Activated CD4-positive, CD25-positive, alpha-beta regulatory T cell treated with anti-CD3 and anti-CD28 coated beads, Interleukin-2, amount 50 U/mL, for 72 hours (primary cell): Measurements from ENCODE around the gene EIF4H.
"Not testable (repeated sequence)": the region's sequence is repeated elsewhere in the genome, so short reads cannot be mapped to it uniquely, and the experiment has no call there.

ENCODE experiments used
- DNase-seq: peaks from one replicate; pipeline ENCODE4 v3.0.0; 2021

The EIF4H gene

DNA sequence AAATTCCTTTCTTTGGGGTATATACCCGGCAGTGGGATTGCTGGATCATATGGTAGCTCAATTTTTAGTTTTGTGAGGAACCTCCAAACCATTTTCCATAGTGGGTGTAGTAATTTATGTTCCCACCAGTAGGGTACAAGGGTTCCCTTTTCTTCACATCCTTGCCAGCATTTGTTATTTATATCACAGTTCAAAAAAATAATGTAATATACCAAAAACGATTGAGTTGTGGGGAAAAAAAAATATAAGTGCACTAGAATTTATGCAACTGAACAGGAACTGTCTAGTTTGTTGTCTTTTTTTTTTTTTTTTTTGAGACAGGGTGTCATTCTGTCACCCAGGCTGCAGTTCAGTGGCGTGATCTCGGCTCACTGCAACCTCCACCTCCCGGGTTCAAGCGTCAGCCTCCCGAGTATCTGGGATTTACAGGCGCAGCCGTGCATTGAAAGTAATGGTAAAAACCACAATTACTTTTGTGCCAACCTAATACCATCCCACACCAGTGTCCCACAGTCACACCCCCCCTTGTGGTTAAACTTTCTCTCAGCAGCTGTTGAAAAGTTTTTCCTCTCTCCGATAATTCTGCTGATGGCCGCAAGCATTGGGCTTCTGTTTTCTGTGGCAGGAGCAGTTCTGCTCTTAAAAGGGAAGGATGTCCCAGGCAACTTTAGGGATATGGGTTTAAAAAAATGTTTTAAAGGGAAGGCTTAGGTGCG lies 28.8 kb downstream of the EIF4H start:
- no peak for DNase-seq

- no peak for DNase-seq
Observed at GRCh38 chr7:74203956-74204618, 29.9 kb downstream of the EIF4H start.

GRCh38 chr7:74206052-74206451 lies 31.9 kb downstream of the EIF4H start:
- not testable (repeated sequence) for DNase-seq

GRCh38 chr7:74206589-74207120 lies 32.5 kb downstream of the EIF4H start:
- DNase-seq: peak; percentile 93

DNA sequence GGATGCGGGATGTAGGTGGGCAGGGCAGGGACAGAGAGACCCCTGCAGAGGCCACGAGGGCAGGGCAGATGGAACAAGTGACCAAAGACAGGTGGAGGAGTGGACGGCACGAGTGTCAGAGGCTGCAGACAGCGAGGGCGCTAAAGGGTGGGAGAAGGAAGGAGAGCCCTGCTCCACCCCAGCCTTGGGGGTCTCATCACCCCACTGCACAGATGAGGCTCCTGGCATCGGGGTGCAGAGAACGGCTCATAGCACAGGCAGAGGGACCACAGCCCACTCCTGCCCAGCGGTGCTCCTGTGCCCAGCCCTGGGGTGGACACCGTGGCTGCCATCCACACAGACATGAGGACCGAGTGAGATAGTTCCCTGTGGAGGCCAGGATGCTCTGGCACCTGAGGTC lies 33.4 kb downstream of the EIF4H start:
- no peak for DNase-seq

GRCh38 chr7:74208241-74208640 lies 34.1 kb downstream of the EIF4H start:
- DNase-seq: not testable (repeated sequence)

DNA sequence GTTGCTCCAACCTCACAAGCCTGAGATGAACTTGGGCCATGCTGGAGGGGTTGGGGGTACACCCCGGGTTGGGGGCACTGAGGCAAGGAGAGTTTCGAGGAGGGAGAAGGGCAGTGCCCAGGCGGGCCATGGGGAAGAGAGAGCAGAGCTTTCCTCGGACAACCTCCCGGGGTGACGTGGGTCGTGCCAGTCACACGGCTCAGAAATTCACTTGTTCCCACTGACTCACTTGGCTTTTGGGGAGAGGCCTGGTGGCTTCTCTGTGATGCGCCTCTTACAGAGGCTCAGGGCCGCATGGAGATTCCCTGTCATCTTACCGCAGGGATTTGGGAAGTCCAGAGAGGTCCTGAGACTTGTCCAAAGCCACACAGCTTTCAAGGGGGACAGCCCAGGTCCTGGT lies 38.5 kb downstream of the EIF4H start:
- DNase-seq: no peak

- no peak for DNase-seq
Observed at GRCh38 chr7:74214816-74215630, 40.9 kb downstream of the EIF4H start.

GRCh38 chr7:74215921-74216320 lies 41.8 kb downstream of the EIF4H start:
- no peak for DNase-seq

- no peak for DNase-seq
Observed at GRCh38 chr7:74216361-74216761, 42.2 kb downstream of the EIF4H start.

DNA sequence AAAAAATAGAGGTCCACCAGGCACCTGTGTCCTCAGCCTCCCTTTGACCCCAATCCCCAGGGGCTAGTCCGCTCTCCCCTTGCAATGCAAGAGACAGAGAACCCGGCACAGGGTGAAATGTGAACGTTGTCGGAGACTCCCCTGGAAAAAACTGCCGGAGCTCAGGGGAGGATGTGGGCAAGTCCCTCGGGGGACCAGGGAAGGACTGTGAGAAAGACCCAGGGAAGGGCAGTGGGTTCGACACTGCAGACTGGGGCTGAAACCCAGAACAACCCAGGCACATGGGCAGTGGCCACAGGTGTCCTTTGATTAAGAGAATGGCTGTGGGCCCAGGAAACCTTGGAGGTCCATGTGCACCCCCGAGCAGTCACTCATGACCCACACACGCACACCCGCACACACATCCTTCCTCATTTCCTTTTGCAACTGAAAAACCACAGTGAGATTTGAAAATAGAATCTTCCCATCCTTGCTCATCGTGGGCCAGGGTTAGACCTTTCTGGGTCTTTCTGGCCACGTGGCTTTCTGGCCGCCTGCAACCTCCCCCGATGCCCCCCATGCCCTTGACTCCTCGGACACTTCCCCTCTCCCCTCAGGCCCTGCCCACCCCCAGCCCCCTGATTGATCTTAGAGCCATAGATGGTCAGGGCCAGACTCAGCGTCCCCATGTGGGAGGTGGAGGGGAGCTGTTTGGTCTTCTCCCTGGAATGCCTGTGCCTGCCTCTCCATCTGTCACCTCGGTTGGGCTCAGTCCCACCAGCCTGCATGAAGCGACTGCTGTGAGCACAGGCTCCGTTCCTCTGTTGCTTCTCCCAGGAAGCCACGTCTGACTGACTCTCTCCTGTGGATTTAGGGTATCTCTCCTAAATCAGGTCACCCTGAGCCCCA lies 43.5 kb downstream of the EIF4H start:
- DNase-seq: no peak

- no peak for DNase-seq
Observed at GRCh38 chr7:74218343-74218698, 44.2 kb downstream of the EIF4H start.

DNA sequence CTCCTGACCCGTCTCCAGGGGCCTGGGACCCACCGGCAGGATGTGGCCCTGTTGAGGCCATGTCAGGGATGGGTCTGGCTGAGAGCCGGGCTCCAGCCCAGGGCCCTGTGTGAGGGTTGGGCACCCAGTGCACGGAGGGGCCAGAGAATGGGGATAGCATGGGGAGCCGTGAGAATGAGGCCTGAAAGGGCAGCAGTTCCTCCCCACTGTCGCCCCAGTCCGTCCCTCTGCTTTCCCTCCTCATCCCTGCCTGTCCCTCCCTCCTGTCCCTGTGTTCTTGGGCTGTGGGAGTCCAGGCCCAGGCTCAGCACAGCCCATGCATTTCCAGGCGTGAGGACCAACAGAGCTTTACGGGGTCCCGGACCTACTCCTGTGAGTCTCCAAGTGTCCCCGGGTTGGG lies 45.3 kb downstream of the EIF4H start:
- DNase-seq: no peak

DNA sequence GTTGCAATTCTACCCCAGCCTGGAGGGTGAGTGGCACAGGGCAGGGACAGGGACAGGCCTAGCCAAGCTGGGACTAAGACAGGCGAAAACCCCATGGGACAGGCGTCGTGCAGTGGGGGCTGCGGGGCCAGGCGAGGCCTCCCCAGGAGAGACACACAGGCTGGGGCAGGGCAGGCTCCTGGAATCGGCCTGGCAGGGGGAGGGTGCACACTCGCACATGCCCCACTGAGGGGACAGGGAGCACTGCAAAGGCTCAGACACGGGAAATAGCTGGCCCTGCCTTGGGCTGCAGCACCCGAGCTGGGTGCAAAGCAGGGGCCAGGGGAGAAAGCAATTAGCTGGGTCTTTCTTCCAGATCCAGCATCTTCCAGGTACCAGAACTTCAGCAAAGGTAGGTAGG lies 46.1 kb downstream of the EIF4H start:
- DNase-seq: no peak

- no peak for DNase-seq
Observed at GRCh38 chr7:74221713-74222112, 47.6 kb downstream of the EIF4H start.

- DNase-seq: no peak
Observed at GRCh38 chr7:74222851-74223710, 48.9 kb downstream of the EIF4H start.

- DNase-seq: no peak
Observed at GRCh38 chr7:74223711-74224510, 49.8 kb downstream of the EIF4H start.

- no peak for DNase-seq
Observed at GRCh38 chr7:74224511-74224832, 50.3 kb downstream of the EIF4H start.

DNA sequence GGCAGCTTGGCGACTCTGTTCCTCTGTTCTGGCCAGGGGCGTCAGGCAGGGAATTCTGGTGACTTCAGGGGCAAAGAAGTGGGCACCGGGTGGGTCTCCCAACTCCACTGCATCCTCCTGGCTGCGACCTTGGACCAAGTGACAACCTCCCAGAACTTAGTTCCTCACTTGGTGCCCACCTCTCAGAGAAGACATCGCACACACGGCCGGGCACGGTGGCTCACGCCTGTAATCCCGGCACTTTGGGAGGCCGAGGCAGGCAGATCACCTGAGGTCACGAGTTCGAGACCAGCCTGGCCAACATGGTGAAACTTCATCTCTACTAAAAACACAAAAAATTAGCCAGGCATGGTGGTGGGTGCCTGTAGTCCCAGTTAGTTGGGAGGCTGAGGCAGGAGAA lies 50.8 kb downstream of the EIF4H start:
- DNase-seq: not testable (repeated sequence)

DNA sequence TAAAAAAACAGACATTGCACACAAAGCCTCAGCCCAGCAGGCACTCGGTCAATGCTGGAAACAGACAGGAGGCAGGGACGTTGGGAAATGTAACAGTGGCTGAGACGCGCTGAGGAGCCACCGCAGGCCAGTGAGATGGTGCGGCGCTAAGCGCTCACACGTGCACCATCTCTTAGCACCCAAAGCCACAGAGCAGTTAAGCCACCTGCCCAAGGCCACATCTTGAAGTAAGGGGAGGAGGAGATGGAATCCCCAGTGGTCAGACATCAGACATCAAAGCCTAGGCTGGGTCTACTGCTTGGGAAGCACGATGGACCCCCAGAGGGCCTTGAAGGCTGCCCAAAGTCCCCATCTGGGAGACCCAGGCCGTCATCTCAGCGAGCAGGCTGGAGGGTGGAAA lies 51.2 kb downstream of the EIF4H start:
- no peak for DNase-seq

DNA sequence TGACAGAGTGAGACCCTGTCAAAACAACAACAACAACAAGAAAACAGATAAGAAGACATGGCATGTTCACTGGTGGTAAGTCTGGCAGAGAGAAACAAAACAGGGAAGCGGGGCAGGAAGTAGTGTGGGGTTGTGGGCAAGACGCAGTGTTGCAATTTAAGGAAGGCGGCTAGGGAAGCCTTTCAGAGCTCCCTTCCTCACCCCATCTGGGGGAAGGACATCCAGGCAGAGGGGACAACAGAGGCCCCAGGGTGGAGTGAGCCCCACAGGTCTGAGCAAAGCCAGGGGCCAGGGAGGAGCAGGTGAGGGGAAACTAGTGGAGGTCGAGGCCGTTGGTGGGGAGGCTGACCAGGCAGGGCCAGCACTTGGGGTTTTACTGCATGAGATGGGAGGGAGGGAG lies 52.5 kb downstream of the EIF4H start:
- DNase-seq: no peak
